Upper lobe of left lung (tissue), 6 donors: ENCODE results near the gene TAS1R3. TPM values are rescaled to one million over a fixed set of nuclear protein-coding genes. Genes with fewer than 3 reads are reported as not detected.

Experiments used
- ATAC-seq, 2 donors: fragments of 200-7000 bp; cut with Tn5 transposase; one replicate each; pipeline ENCODE4 v1.9.1; 2022; ENCODE audit warnings: mild to moderate bottlenecking in 2 of 2, moderate library complexity in 2 of 2; ENCODE audit not compliant: low FRiP score in 2 of 2
- DNase-seq, 2 donors: peaks; one replicate each; pipeline ENCODE4 v3.0.0-alpha.2; 2019 to 2020
- H3K27ac ChIP-seq, 4 donors: fragments of 200-600 bp; sonication (generic); one replicate each; pipeline ENCODE4 v1.5.1; 2016 to 2019
- H3K27me3 ChIP-seq, 4 donors: fragments of 200-600 bp; sonication (generic); one replicate each; pipeline ENCODE4 v1.5.1; 2017 to 2019
- H3K36me3 ChIP-seq, 4 donors: fragments of 200-600 bp; sonication (generic); one replicate each; pipeline ENCODE4 v1.5.1; 2016 to 2019
- H3K4me1 ChIP-seq, 4 donors: fragments of 200-600 bp; sonication (generic); one replicate each; pipeline ENCODE4 v1.5.1; 2018 to 2019
- H3K4me3 ChIP-seq, 4 donors: fragments of 200-600 bp; sonication (generic); one replicate each; pipeline ENCODE4 v1.5.1; 2017 to 2019; ENCODE audit warnings: mild to moderate bottlenecking in 2 of 4, moderate library complexity in 1 of 4
- H3K9me3 ChIP-seq, 4 donors: fragments of 200-600 bp; sonication (generic); one replicate each; pipeline ENCODE4 v1.5.1; 2018 to 2019
- CTCF ChIP-seq, 6 experiments: fragments of 450-650 bp in 4 of 6; fragments of 200-600 bp in 2 of 6; sonication (generic) in 2 of 6; IDR thresholded peaks; one replicate each; pipeline ENCODE4 v1.5.1; 2016 to 2019; ENCODE audit warnings: antibody characterized with exemption in 6 of 6
- EP300 ChIP-seq, 4 donors: sonication (generic); formaldehyde crosslinking; IDR thresholded peaks; one replicate each; pipeline ENCODE4 v1.5.1; 2017; ENCODE audit warnings: antibody characterized with exemption in 4 of 4, control low read depth in 2 of 4
- POLR2A ChIP-seq, 4 donors: fragments of 450-650 bp; IDR thresholded peaks; one replicate each; pipeline ENCODE4 v1.5.1; 2016 to 2017; ENCODE audit warnings: antibody characterized with exemption in 4 of 4, mild to moderate bottlenecking in 2 of 4
- POLR2AphosphoS5 ChIP-seq, 2 donors: sonication (generic); formaldehyde crosslinking; IDR thresholded peaks; one replicate each; pipeline ENCODE4 v1.5.1; 2017; ENCODE audit warnings: antibody characterized with exemption in 2 of 2
- WGBS, 2 donors: methylation state at CpG; one replicate each; pipeline ENCODE4 v1.1.5; 2017 to 2018; 5-methylcytosine and 5-hydroxymethylcytosine counted together
- total RNA-seq, 6 donors: library from RNA; depleted of rRNA in 4 of 6; stranded (reverse); fragments of >200 nt in 4 of 6; gene quantifications; one replicate each; pipeline versions ENCODE4 v1.1.0 to v1.2.1, GENCODE V29; 2016 to 2021
- donor health status: DM: no; HTN: no; CAD: no; lungs with moderate emphysema.
- donor health status: DM: no; HTN: yes; CAD: no; lungs with severe emphysema.

TAS1R3 gene
- total RNA-seq, 6 donors from 2014 or later = 0.22 to 1.0 (median 0.79) TPM

DNA sequence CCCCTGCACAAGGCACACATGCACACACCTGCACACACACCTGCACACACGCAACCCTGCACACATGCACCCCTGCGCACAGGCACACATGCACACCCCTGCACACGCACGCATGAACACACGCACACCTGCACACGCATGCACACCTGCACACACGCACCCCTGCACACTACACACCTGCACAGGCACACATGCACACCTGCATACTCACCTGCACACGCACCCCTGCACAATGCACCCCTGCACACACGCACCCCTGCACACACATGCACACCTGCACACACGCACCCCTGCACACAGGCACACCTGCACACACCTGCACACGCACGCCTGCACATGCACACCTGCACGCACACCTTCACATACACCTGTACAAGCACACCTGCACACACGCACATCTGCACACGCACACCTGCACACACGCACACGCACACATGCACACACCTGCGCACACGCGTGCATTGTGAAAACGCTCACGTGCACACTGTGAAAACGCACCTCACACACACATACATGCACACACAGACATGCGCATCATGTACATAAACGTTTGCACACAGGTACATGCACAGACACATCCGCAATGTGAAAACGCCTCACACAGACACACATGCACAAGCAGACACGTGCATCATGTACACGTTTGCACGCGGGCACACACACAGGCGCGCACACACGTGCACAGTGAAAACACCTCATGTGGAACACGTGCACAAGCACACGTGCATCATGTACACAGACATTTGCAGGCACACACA, 9.9 kb downstream of the TAS1R3 start:
- peak in 1 of 2 donors; percentile 47 for DNase-seq
- WGBS, 2 donors = 94 to 96% methylated on average over 35 to 36 of the region's 36 CpGs
- H3K4me1 ChIP-seq = peaks cover 10 to 27% (median 19%) of the 10 kb centered on the region in 4 donors
- peaks cover 3 to 61% (median 42%) of the 10 kb centered on the region in 4 donors for H3K36me3 ChIP-seq
- H3K27me3 ChIP-seq = no peaks in the 10 kb centered on the region
- H3K4me3 ChIP-seq = no peak overlapping the region
- TF ChIP-seq EP300 (IDR thresholded peaks at IDR 0.05) (no peak), POLR2AphosphoS5 (IDR thresholded peaks at IDR 0.05) (no peak), POLR2A (IDR thresholded peaks at IDR 0.05) (no peak), CTCF (IDR thresholded peaks at IDR 0.05) (no peak)
- H3K9me3 ChIP-seq = no peaks in the 10 kb centered on the region
- H3K27ac ChIP-seq = no peak overlapping the region
- ATAC-seq = no peak

DNA sequence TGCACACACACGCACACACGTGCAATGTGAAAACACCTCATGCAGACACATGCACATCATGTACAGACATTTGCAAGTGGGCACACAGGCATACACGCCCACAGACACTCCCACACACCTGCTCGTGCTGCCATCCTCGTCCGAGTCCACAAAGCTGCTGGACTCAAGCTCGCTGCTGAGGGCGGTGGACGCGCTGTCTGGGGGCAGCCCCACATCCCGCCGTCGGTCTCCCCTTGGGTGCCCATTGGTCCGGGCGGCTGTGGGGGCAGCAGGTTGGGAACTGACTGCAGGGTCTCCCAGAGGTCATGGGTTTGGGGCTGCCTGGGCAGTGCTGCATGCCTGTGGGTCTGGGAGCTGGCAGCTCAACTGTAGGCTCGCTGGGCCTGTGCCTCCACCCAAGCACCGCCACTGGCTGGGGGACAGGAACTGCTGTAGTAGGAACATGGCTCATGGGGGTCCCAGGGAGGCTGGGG, 10.5 kb downstream of the TAS1R3 start:
- Histone ChIP-seq H3K27me3 (no peaks in the 10 kb centered on the region), H3K9me3 (no peaks in the 10 kb centered on the region), H3K4me3 (no peak overlapping the region), H3K36me3 (peaks cover 3 to 54% (median 39%) of the 10 kb centered on the region in 4 donors), H3K27ac (no peak overlapping the region), H3K4me1 (peaks cover 16 to 33% (median 25%) of the 10 kb centered on the region in 4 donors)
- DNase-seq (peak in 1 of 2 donors; percentile 72), ATAC-seq (no peak)
- TF ChIP-seq POLR2A (IDR thresholded peaks at IDR 0.05) (no peak), CTCF (IDR thresholded peaks at IDR 0.05) (no peak), EP300 (IDR thresholded peaks at IDR 0.05) (no peak), POLR2AphosphoS5 (IDR thresholded peaks at IDR 0.05) (no peak)
- 91 to 95% methylated on average over 17 of the region's 17 CpGs for WGBS, 2 donors

- TF ChIP-seq POLR2A (IDR thresholded peaks at IDR 0.05) (no peak), CTCF (IDR thresholded peaks at IDR 0.05) (no peak), POLR2AphosphoS5 (IDR thresholded peaks at IDR 0.05) (no peak)
- ATAC-seq = no peak
- no peaks in the 10 kb centered on the region for H3K9me3 ChIP-seq
- peaks cover 3 to 49% (median 36%) of the 10 kb centered on the region in 4 donors for H3K36me3 ChIP-seq
- H3K4me3 ChIP-seq = no peak overlapping the region
- DNase-seq = peak in 1 of 2 donors; percentile 83
- H3K4me1 ChIP-seq = peaks cover 21 to 38% (median 31%) of the 10 kb centered on the region in 4 donors
- no peaks in the 10 kb centered on the region for H3K27me3 ChIP-seq
- WGBS, 2 donors = 94% methylated on average over 10 to 25 of the region's 28 CpGs
- H3K27ac ChIP-seq = no peak overlapping the region
Measured at GRCh38 chr1:1342061-1342562, 11.0 kb downstream of the TAS1R3 start.

- TF ChIP-seq POLR2A (IDR thresholded peaks at IDR 0.05) (no peak), POLR2AphosphoS5 (IDR thresholded peaks at IDR 0.05) (no peak), EP300 (IDR thresholded peaks at IDR 0.05) (no peak), CTCF (IDR thresholded peaks at IDR 0.05) (no peak)
- Histone ChIP-seq H3K27me3 (no peaks in the 10 kb centered on the region), H3K4me1 (peaks cover 27 to 43% (median 36%) of the 10 kb centered on the region in 4 donors), H3K36me3 (peaks cover 3 to 44% (median 33%) of the 10 kb centered on the region in 4 donors), H3K27ac (no peak overlapping the region), H3K4me3 (no peak overlapping the region), H3K9me3 (no peaks in the 10 kb centered on the region)
- 83 to 88% methylated on average over 14 to 18 of the region's 18 CpGs for WGBS, 2 donors
- no peak for ATAC-seq
- DNase-seq = peak in 1 of 2 donors; percentile 73
Measured at GRCh38 chr1:1342584-1343115, 11.6 kb downstream of the TAS1R3 start.
